IMR-90 (cell line): ENCODE data around the gene SLITRK3. TPM values are rescaled to one million over a fixed set of nuclear protein-coding genes. Genes with fewer than 3 reads are reported as not detected.
"Not testable (repeated sequence)": the region's sequence is repeated elsewhere in the genome, so short reads cannot be mapped to it uniquely, and the experiment has no call there.

Source experiments
- ATAC-seq: fragments of 200-7000 bp; cut with Tn5 transposase; 2 replicates; pipeline ENCODE4 v1.9.1; 2020; ENCODE audit warnings: low read depth, mild to moderate bottlenecking, moderate library complexity
- BruUV-seq: library from RNA; stranded (reverse); fragments of 400-500 nt; replicated peaks from 2 replicates; lab custom pipeline; 2021; lab: Mats Ljungman, UMichigan
- CTCF ChIA-PET: fragments of 300-600 bp; formaldehyde crosslinking; extraction: SDS; loops from one replicate; lab custom pipeline; 2021; ENCODE audit warnings: antibody characterized with exemption; lab: Yijun Ruan, JAX
- POLR2A ChIA-PET: fragments of 300-600 bp; sonication (Branson Sonifier 250); formaldehyde crosslinking; loops from one replicate; lab custom pipeline; 2022; ENCODE audit warnings: antibody characterized with exemption; ENCODE audit not compliant: unreplicated experiment; lab: Charles Lee
- DNase-seq: peaks from one replicate; pipeline ENCODE4 v3.0.0; 2013
- H2AFZ ChIP-seq: replicated peaks from 2 replicates; pipeline ENCODE3; 2013; ENCODE audit warnings: low read length, mild to moderate bottlenecking; ENCODE audit not compliant: poor library complexity
- H2AK5ac ChIP-seq: 2 replicates; pipeline ENCODE4 v1.6.1; 2013; ENCODE audit warnings: low read depth, low read length, inconsistent platforms
- H2AK9ac ChIP-seq: replicated peaks from 2 replicates; pipeline ENCODE3; 2013; ENCODE audit warnings: mild to moderate bottlenecking, low read depth, low read length, moderate library complexity; ENCODE audit not compliant: poor library complexity
- H2BK120ac ChIP-seq: 2 replicates; pipeline ENCODE4 v1.6.1; 2013; ENCODE audit warnings: low read depth, low read length, inconsistent platforms
- H2BK15ac ChIP-seq: 3 replicates; pipeline ENCODE4 v1.6.1; 2013; ENCODE audit warnings: low read depth, low read length, inconsistent platforms
- H2BK20ac ChIP-seq: 2 replicates; pipeline ENCODE4 v1.6.1; 2013; ENCODE audit warnings: low read depth, mild to moderate bottlenecking, inconsistent platforms, low read length, moderate library complexity
- H2BK5ac ChIP-seq: 2 replicates; pipeline ENCODE4 v1.6.1; 2013; ENCODE audit warnings: mild to moderate bottlenecking, low read depth, low read length, inconsistent platforms; ENCODE audit not compliant: poor library complexity, severe bottlenecking
- H3K14ac ChIP-seq: replicated peaks from 2 replicates; pipeline ENCODE4 v1.6.1; 2013; ENCODE audit warnings: low read depth, low read length, inconsistent platforms
- H3K18ac ChIP-seq: 2 replicates; pipeline ENCODE4 v1.6.1; 2013; ENCODE audit warnings: low read depth, low read length, control low read depth
- H3K23ac ChIP-seq: 2 replicates; pipeline ENCODE4 v1.6.1; 2013; ENCODE audit warnings: low read depth, low read length, inconsistent platforms
- H3K27ac ChIP-seq: 2 replicates; pipeline ENCODE4 v1.5.1; 2013; ENCODE audit warnings: mild to moderate bottlenecking, control low read depth, low read length; ENCODE audit not compliant: insufficient read depth
- H3K27me3 ChIP-seq: 2 replicates; pipeline ENCODE4 v1.6.1; 2013; ENCODE audit warnings: low read length; ENCODE audit not compliant: control insufficient read depth, insufficient read depth
- H3K36me3 ChIP-seq: 2 replicates; pipeline ENCODE4 v1.6.1; 2013; ENCODE audit warnings: low read length, mixed read lengths; ENCODE audit not compliant: control insufficient read depth, insufficient read depth
- H3K4ac ChIP-seq: 2 replicates; pipeline ENCODE4 v1.6.1; 2013; ENCODE audit warnings: low read depth, low read length, inconsistent platforms
- H3K4me1 ChIP-seq: 2 replicates; pipeline ENCODE4 v1.6.1; 2013; ENCODE audit warnings: low read length, mixed read lengths; ENCODE audit not compliant: control insufficient read depth, insufficient read depth
- H3K4me2 ChIP-seq: 2 replicates; pipeline ENCODE4 v1.6.1; 2013; ENCODE audit warnings: low read depth, mild to moderate bottlenecking, control low read depth, low read length, moderate library complexity
- H3K4me3 ChIP-seq: 2 replicates; pipeline ENCODE4 v1.5.1; 2013; ENCODE audit warnings: low read depth, mild to moderate bottlenecking, control low read depth, low read length, moderate library complexity; ENCODE audit not compliant: insufficient read depth
- H3K56ac ChIP-seq: 2 replicates; pipeline ENCODE4 v1.6.1; 2013; ENCODE audit warnings: low read length, inconsistent platforms; ENCODE audit not compliant: insufficient read depth; ENCODE audit errors: extremely low read depth
- H3K79me1 ChIP-seq, 2 experiments: 2 replicates each; pipeline ENCODE4 v1.6.1; 2013; ENCODE audit warnings: low read length in 2 of 2, inconsistent platforms in 1 of 2, low read depth in 1 of 2
- H3K9ac ChIP-seq: 2 replicates; pipeline ENCODE4 v1.6.1; 2013; ENCODE audit warnings: low read depth, low read length, control low read depth
- H3K9me1 ChIP-seq: 2 replicates; pipeline ENCODE4 v1.6.1; 2013; ENCODE audit warnings: low read length, inconsistent platforms; ENCODE audit not compliant: insufficient read depth
- H3K9me3 ChIP-seq: 2 replicates; pipeline ENCODE4 v1.6.1; 2013; ENCODE audit warnings: low read length; ENCODE audit not compliant: control insufficient read depth, insufficient read depth
- H4K20me1 ChIP-seq: 2 replicates; pipeline ENCODE4 v1.6.1; 2013; ENCODE audit warnings: low read length, inconsistent platforms; ENCODE audit not compliant: insufficient read depth
- H4K5ac ChIP-seq: 2 replicates; pipeline ENCODE4 v1.6.1; 2013; ENCODE audit warnings: mild to moderate bottlenecking, low read depth, low read length, control low read depth
- H4K8ac ChIP-seq, 2 experiments: 2 replicates each; pipeline ENCODE4 v1.6.1; 2013; ENCODE audit warnings: low read depth in 2 of 2, low read length in 2 of 2, control low read depth in 1 of 2, inconsistent platforms in 1 of 2
- H4K91ac ChIP-seq: 2 replicates; pipeline ENCODE4 v1.6.1; 2013; ENCODE audit warnings: low read depth, low read length, inconsistent platforms; ENCODE audit not compliant: insufficient read depth
- RAD21 ChIP-seq: IDR thresholded peaks from 2 replicates; pipeline ENCODE4 v1.6.1; 2012; ENCODE audit warnings: low read length, improper control_type of control experiment
- WGBS, 2 experiments: methylation state at CpG; one replicate each; pipeline versions ENCODE4 v1.1.5 to v1.1.7; 2013; ENCODE audit warnings: missing lambda C conversion rate in 2 of 2; ENCODE audit not compliant: insufficient read length in 1 of 2; ENCODE audit errors: extremely low coverage in 2 of 2; 5-methylcytosine and 5-hydroxymethylcytosine counted together
- dilution Hi-C: fragments of 300-500 bp; cut with HindIII; formaldehyde crosslinking; loops from one replicate; pipeline ENCODE4 v1.14.3; 2018; ENCODE audit warnings: low sequenced_read_pairs; ENCODE audit not compliant: unreplicated experiment
- in situ Hi-C: fragments of 300-500 bp; cut with MboI; formaldehyde crosslinking; loops from 3 replicates; pipeline ENCODE4 v1.14.3; 2019; ENCODE audit warnings: low sequenced_read_pairs, inconsistent platforms, mixed read lengths
- intact Hi-C: fragments of 100-400 bp; cut with micrococcal nuclease; formaldehyde crosslinking; loops from 2 replicates; pipeline ENCODE4 v1.10.0; 2022
- polyA plus RNA-seq, 3 experiments: library from polyadenylated mRNA; depleted of rRNA; stranded (reverse); fragments of >200 nt; gene quantifications; 2 replicates each; pipeline ENCODE4 v1.2.3, GENCODE V29; 2012; ENCODE audit warnings: low replicate concordance in 1 of 3
- total RNA-seq: library from RNA; depleted of rRNA; stranded (reverse); fragments of >200 nt; gene quantifications from 2 replicates; pipeline ENCODE4 v1.2.3, GENCODE V29; 2012
- TF ChIP-seq, protein P1 (sequence below): fragments of 150-350 bp; IDR thresholded peaks from 2 replicates; pipeline ENCODE4 v1.6.1; 2017; ENCODE audit warnings: mild to moderate bottlenecking, antibody characterized with exemption, low read length, low read depth

The SLITRK3 gene
- total and polyA plus RNA-seq, 2 of the 4 experiments (the other 2 are of a cell fraction) = not detected

DNA sequence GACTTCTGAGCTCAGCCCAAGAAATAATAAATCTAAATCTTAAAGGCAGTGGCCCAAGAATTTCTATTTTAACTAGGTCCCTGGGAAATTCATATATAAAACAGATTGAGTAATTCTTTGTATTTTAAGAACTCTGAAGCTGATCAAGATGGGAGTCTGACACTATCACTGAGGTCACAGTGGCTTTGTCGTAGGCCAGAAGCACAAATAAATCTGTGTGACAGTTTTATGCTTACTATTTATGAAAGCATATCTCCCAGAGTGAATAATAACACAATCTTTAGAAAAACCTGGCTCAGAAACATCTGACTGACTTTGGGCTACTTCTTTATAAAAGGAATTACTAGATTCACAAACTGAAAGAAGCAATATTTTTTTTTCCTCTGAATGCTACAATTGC is 51.9 kb downstream of the SLITRK3 start:
- Histone ChIP-seq H3K4me2 (no peak overlapping the region), H3K9ac (no peak overlapping the region), H4K20me1 (no peaks in the 10 kb centered on the region), H3K4me1 (no peaks in the 10 kb centered on the region), H3K27ac (no peak overlapping the region), H2AFZ (no peak overlapping the region), H2BK20ac (no peak overlapping the region), H4K91ac (no peak overlapping the region), H2BK15ac (no peak overlapping the region), H3K27me3 (no peaks in the 10 kb centered on the region), H4K8ac (no peak overlapping the region), H3K4ac (no peak overlapping the region), H2AK5ac (no peak overlapping the region), H2BK120ac (no peak overlapping the region), H3K9me3 (peaks cover 4% of the 10 kb centered on the region), H2AK9ac (no peak overlapping the region), H3K56ac (no peak overlapping the region), H2BK5ac (no peak overlapping the region), H3K14ac (no peak overlapping the region), H3K79me1 (no peaks in the 10 kb centered on the region), H3K23ac (no peak overlapping the region), H4K5ac (no peak overlapping the region), H3K9me1 (no peaks in the 10 kb centered on the region), H3K18ac (no peak overlapping the region), H3K4me3 (no peak overlapping the region), H3K36me3 (no peaks in the 10 kb centered on the region)
- dilution Hi-C loops = no loop called here
- CTCF ChIA-PET = no interaction called here
- TF ChIP-seq RAD21 = no peak
- TF ChIP-seq, protein P1, sequence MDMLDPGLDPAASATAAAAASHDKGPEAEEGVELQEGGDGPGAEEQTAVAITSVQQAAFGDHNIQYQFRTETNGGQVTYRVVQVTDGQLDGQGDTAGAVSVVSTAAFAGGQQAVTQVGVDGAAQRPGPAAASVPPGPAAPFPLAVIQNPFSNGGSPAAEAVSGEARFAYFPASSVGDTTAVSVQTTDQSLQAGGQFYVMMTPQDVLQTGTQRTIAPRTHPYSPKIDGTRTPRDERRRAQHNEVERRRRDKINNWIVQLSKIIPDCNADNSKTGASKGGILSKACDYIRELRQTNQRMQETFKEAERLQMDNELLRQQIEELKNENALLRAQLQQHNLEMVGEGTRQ = no peak
- no peak for ATAC-seq
- WGBS, 2 experiments = no CpG with 5 or more reads among the region's 1 CpG
- POLR2A ChIA-PET = no interaction called here
- no peak for DNase-seq
- no TSS peak for BruUV-seq
- intact Hi-C loops = no loop called here
- in situ Hi-C loops = no loop called here

DNA sequence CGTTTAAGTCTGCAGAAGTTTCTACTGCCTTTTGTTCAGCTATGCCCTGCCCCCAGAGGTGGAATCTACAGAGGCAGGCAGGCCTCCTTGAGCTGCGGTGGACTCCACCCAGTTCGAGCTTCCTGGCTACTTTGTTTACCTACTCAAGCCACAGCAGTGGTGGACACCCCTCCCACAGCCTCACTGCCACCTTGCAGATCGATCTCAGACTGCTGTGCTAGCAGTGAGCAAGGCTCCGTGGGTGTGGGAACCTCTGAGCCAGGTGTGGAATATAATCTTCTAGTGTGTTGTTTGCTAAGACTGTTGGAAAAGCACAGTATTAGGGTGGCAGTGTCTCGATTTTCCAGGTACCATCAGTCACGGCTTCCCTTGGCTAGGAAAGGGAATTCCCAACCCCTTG is 56.3 kb downstream of the SLITRK3 start:
- H2AK9ac ChIP-seq, H4K5ac ChIP-seq, H2AFZ ChIP-seq, H3K14ac ChIP-seq, H3K4me3 ChIP-seq, intact Hi-C loops, CTCF ChIA-PET, H3K4ac ChIP-seq, H3K23ac ChIP-seq, H3K4me2 ChIP-seq, H3K27ac ChIP-seq, H3K9me1 ChIP-seq, H3K56ac ChIP-seq, H3K79me1 ChIP-seq, DNase-seq, ATAC-seq, H3K18ac ChIP-seq, H4K20me1 ChIP-seq, H2BK20ac ChIP-seq, dilution Hi-C loops, H3K27me3 ChIP-seq, POLR2A ChIA-PET, H3K36me3 ChIP-seq, H2AK5ac ChIP-seq, H4K91ac ChIP-seq, BruUV-seq, in situ Hi-C loops, H3K4me1 ChIP-seq, H3K9me3 ChIP-seq, H2BK120ac ChIP-seq, H3K9ac ChIP-seq, H4K8ac ChIP-seq, H2BK5ac ChIP-seq, H2BK15ac ChIP-seq: not testable (repeated sequence)
- WGBS, 2 experiments = no CpG with 5 or more reads among the region's 7 CpGs
